Psoas muscle (tissue), 8 donors: ENCODE measurements around the gene GAP43. TPM values are rescaled to one million over a fixed set of nuclear protein-coding genes. Genes with fewer than 3 reads are reported as not detected.
"Not testable (repeated sequence)": the region's sequence is repeated elsewhere in the genome, so short reads cannot be mapped to it uniquely, and the experiment has no call there.

Experiments
- ATAC-seq, 4 donors: fragments of 200-7000 bp; cut with Tn5 transposase; one replicate each; pipeline ENCODE4 v1.9.1; 2020; ENCODE audit warnings: moderate library complexity in 3 of 4, mild to moderate bottlenecking in 2 of 4
- DNase-seq, 2 donors: peaks; one replicate each; pipeline ENCODE4 v3.0.0-alpha.2; 2020
- H3K27ac ChIP-seq: fragments of 200-600 bp; one replicate; pipeline ENCODE4 v1.8.0; 2022
- H3K27me3 ChIP-seq, 3 donors: fragments of 200-600 bp in 1 of 3; one replicate each; pipeline versions ENCODE4 v1.6.1 to v1.8.0; 2013 to 2022; ENCODE audit warnings: low read length in 2 of 3, mild to moderate bottlenecking in 2 of 3, moderate library complexity in 1 of 3; ENCODE audit not compliant: insufficient read depth in 3 of 3
- H3K36me3 ChIP-seq, 2 donors: fragments of 200-600 bp in 1 of 2; one replicate each; pipeline versions ENCODE4 v1.6.1 to v1.8.0; 2013 to 2022; ENCODE audit warnings: low read depth in 1 of 2, mild to moderate bottlenecking in 1 of 2, moderate library complexity in 1 of 2; ENCODE audit not compliant: insufficient read depth in 1 of 2
- H3K4me1 ChIP-seq: fragments of 200-600 bp; one replicate; pipeline ENCODE4 v1.8.0; 2022
- H3K4me3 ChIP-seq: fragments of 200-600 bp; one replicate; pipeline ENCODE4 v1.8.0; 2022; ENCODE audit warnings: mild to moderate bottlenecking
- H3K9me3 ChIP-seq: fragments of 200-600 bp; one replicate; pipeline ENCODE4 v1.8.0; 2022
- CTCF ChIP-seq: fragments of 200-600 bp; IDR thresholded peaks from one replicate; pipeline ENCODE4 v1.8.0; 2022; ENCODE audit warnings: antibody characterized with exemption
- WGBS, 3 donors: extraction: QIAGEN DNeasy Blood & Tissue Kit; methylation state at CpG; one replicate each; pipeline versions ENCODE4 v1.1.6 to v1.1.7; 2013; 5-methylcytosine and 5-hydroxymethylcytosine counted together
- intact Hi-C, 2 donors: fragments of 100-400 bp; cut with DNase I; formaldehyde crosslinking; loops; one replicate each; pipeline versions ENCODE4 v1.11.0 to v1.14.2; 2022
- polyA plus RNA-seq, 3 donors: library from polyadenylated mRNA; stranded (reverse); fragments of 200-250 nt; gene quantifications; one replicate each; pipeline ENCODE4 v1.2.3, GENCODE V29; 2013
- total RNA-seq, 4 donors: library from RNA; stranded (reverse); fragmentation: NEBNext Ultra II Directional in 2 of 4; extraction: Animal tissue kit (Norgen Biotek cat#: 25700) in 2 of 4; gene quantifications; one replicate each; pipeline versions ENCODE4 v1.2.1 to v1.2.4, GENCODE V29; 2021 to 2023
- donor health status: healthy with polysubstance abuse.
- donor health status: DM: no; HTN: no; CAD: no; lungs with moderate emphysema.
- donor health status: Bipolar disorder and iron deficiency.
- donor health status: healthy.
- donor health status: DM: yes; HTN: yes; CAD: no.
- donor health status: DM: no; HTN: no; CAD: no.
- donor health status: DM: no; HTN: no; CAD: no.
- donor health status: DM: yes; HTN: yes; CAD: no.

GAP43 gene
- total and polyA plus RNA-seq, 7 donors = 0.05 to 0.56 (median 0.35) TPM; not detected in 2

GRCh38 chr3:115720983-115721382 is 97.7 kb downstream of the GAP43 start:
- H3K9me3 ChIP-seq = no peaks in the 10 kb centered on the region
- H3K4me1 ChIP-seq = no peaks in the 10 kb centered on the region
- H3K27ac ChIP-seq = no peak overlapping the region
- DNase-seq (no peak), ATAC-seq (peak in 1 of 4 donors; percentile 28)
- H3K27me3 ChIP-seq = no peaks in the 10 kb centered on the region
- intact Hi-C loops = no loop called here
- H3K4me3 ChIP-seq = no peak overlapping the region
- H3K36me3 ChIP-seq = no peaks in the 10 kb centered on the region
- TF ChIP-seq CTCF = no peak
- WGBS, 3 donors = 48 to 64% (median 60%) methylated on average over 4 of the region's 4 CpGs

- DNase-seq = no peak
- intact Hi-C loops = no loop called here
- WGBS, 3 donors = 93 to 97% (median 96%) methylated on average over 3 of the region's 3 CpGs
- Histone ChIP-seq H3K27ac (no peak overlapping the region), H3K4me3 (no peak overlapping the region), H3K27me3 (no peaks in the 10 kb centered on the region), H3K9me3 (peaks cover 6% of the 10 kb centered on the region), H3K36me3 (no peaks in the 10 kb centered on the region), H3K4me1 (no peaks in the 10 kb centered on the region)
- no peak for TF ChIP-seq CTCF
- ATAC-seq = no peak
These were observed 102.5 kb downstream of the GAP43 start for GRCh38 chr3:115725800-115726199.

GRCh38 chr3:115727135-115727534 is 103.8 kb downstream of the GAP43 start:
- no peak for DNase-seq
- ATAC-seq = no peak

GRCh38 chr3:115728013-115728412 is 104.7 kb downstream of the GAP43 start:
- H3K4me3 ChIP-seq = no peak overlapping the region
- no peak overlapping the region for H3K27ac ChIP-seq
- H3K36me3 ChIP-seq = no peaks in the 10 kb centered on the region
- intact Hi-C loops = no loop called here
- H3K4me1 ChIP-seq = no peaks in the 10 kb centered on the region
- no peak for ATAC-seq
- DNase-seq = no peak
- no peaks in the 10 kb centered on the region for H3K27me3 ChIP-seq
- peaks cover 9% of the 10 kb centered on the region for H3K9me3 ChIP-seq
- TF ChIP-seq CTCF = no peak

More at GRCh38 chr3:115727135-115727534, 103.8 kb downstream of the GAP43 start:
- Histone ChIP-seq H3K9me3 (peaks cover 9% of the 10 kb centered on the region), H3K27ac (no peak overlapping the region), H3K27me3 (no peaks in the 10 kb centered on the region), H3K36me3 (no peaks in the 10 kb centered on the region), H3K4me1 (no peaks in the 10 kb centered on the region), H3K4me3 (no peak overlapping the region)
- intact Hi-C loops = no loop called here
- TF ChIP-seq CTCF = no peak
- 77 to 92% (median 84%) methylated on average over 1 of the region's 1 CpG for WGBS, 3 donors

GRCh38 chr3:115736341-115736740 is 113.0 kb downstream of the GAP43 start:
- intact Hi-C loops, H3K9me3 ChIP-seq, ATAC-seq, H3K36me3 ChIP-seq, H3K4me3 ChIP-seq, H3K27me3 ChIP-seq, H3K27ac ChIP-seq, DNase-seq, H3K4me1 ChIP-seq: not testable (repeated sequence)
- WGBS, 3 donors = 81 to 83% (median 82%) methylated on average over 3 of the region's 3 CpGs
